Nucleus accumbens (tissue), 56 donors: Measurements from ENCODE around the gene PDGFD.

Experiments used
- DNase-seq, 56 donors: peaks; one replicate each; lab custom pipeline; 2025; lab: John Stamatoyannopoulos, UW

Gene PDGFD

GRCh38 chr11:103897160-103897936, 266.6 kb downstream of the PDGFD start:
- no peak for DNase-seq

GRCh38 chr11:103895106-103895505, 268.8 kb downstream of the PDGFD start:
- no peak for DNase-seq

- no peak for DNase-seq
Observed at GRCh38 chr11:103894673-103895072, 269.3 kb downstream of the PDGFD start.

- DNase-seq = no peak
Observed at GRCh38 chr11:103894034-103894433, 269.9 kb downstream of the PDGFD start.

- no peak for DNase-seq
Observed at GRCh38 chr11:103893371-103893770, 270.6 kb downstream of the PDGFD start.

- peak in 4 of 56 donors; percentile 1 to 73 (median 10) for DNase-seq
Observed at GRCh38 chr11:103892603-103893002, 271.3 kb downstream of the PDGFD start.

- no peak for DNase-seq
Observed at GRCh38 chr11:103890654-103891053, 273.3 kb downstream of the PDGFD start.

GRCh38 chr11:103889679-103890078, 274.3 kb downstream of the PDGFD start:
- no peak for DNase-seq

GRCh38 chr11:103888541-103888951, 275.4 kb downstream of the PDGFD start:
- peak in 13 of 56 donors; percentile 4 to 53 (median 21) for DNase-seq

- peak in 36 of 56 donors; percentile 2 to 61 (median 28) for DNase-seq
Observed at GRCh38 chr11:103887001-103887658, 276.8 kb downstream of the PDGFD start.

- no peak for DNase-seq
Observed at GRCh38 chr11:103883856-103884255, 280.1 kb downstream of the PDGFD start.

- no peak for DNase-seq
Observed at GRCh38 chr11:103883291-103883690, 280.7 kb downstream of the PDGFD start.

- no peak for DNase-seq
Observed at GRCh38 chr11:103881584-103881983, 282.4 kb downstream of the PDGFD start.

- DNase-seq = no peak
Observed at GRCh38 chr11:103880968-103881367, 283.0 kb downstream of the PDGFD start.

- DNase-seq = no peak
Observed at GRCh38 chr11:103878646-103879045, 285.3 kb downstream of the PDGFD start.

GRCh38 chr11:103877221-103877620, 286.7 kb downstream of the PDGFD start:
- peak in 6 of 56 donors; percentile 2 to 15 (median 6) for DNase-seq

GRCh38 chr11:103875855-103876510, 288.0 kb downstream of the PDGFD start:
- no peak for DNase-seq

GRCh38 chr11:103872748-103873147, 291.2 kb downstream of the PDGFD start:
- DNase-seq = no peak

GRCh38 chr11:103871923-103872551, 291.9 kb downstream of the PDGFD start:
- DNase-seq = no peak

GRCh38 chr11:103870821-103871309, 293.1 kb downstream of the PDGFD start:
- DNase-seq = no peak

GRCh38 chr11:103867481-103867880, 296.5 kb downstream of the PDGFD start:
- DNase-seq = no peak
